H1 (cell line): ENCODE results near the gene NUMB. TPM values are rescaled to one million over a fixed set of nuclear protein-coding genes. Genes with fewer than 3 reads are reported as not detected.

Source experiments
- CTCF ChIA-PET: fragments of 300-600 bp; sonication (Branson Sonifier 250); formaldehyde crosslinking; loops from one replicate; lab custom pipeline; 2021; ENCODE audit not compliant: partially characterized antibody; lab: Charles Lee
- POLR2A ChIA-PET: fragments of 300-600 bp; sonication (Branson Sonifier 250); formaldehyde crosslinking; loops from one replicate; lab custom pipeline; 2021; ENCODE audit warnings: inconsistent platforms; ENCODE audit not compliant: partially characterized antibody; lab: Charles Lee
- DNase-seq, 2 experiments: peaks; one replicate each; pipeline versions ENCODE4 v3.0.0 to v3.0.0-alpha.2; 2010 to 2022; ENCODE audit warnings: low spot score in 2 of 2, low read depth in 1 of 2, mixed read lengths in 1 of 2
- FAIRE-seq: peaks from 2 replicates; lab custom pipeline; 2011; peaks lifted over from hg19 to GRCh38; lab: Jason Lieb, UNC
- H2AFZ ChIP-seq: 2 replicates; pipeline ENCODE4 v1.8.1; 2012; ENCODE audit warnings: low read length, inconsistent platforms
- H2AK5ac ChIP-seq: 2 replicates; pipeline ENCODE4 v1.6.1; 2013; ENCODE audit warnings: low read depth, low read length
- H2BK120ac ChIP-seq: replicated peaks from 2 replicates; pipeline ENCODE3; 2013; ENCODE audit warnings: low read depth, low read length, inconsistent platforms
- H2BK12ac ChIP-seq: 2 replicates; pipeline ENCODE4 v1.6.1; 2013; ENCODE audit warnings: low read depth, low read length
- H2BK15ac ChIP-seq: 2 replicates; pipeline ENCODE4 v1.6.1; 2013; ENCODE audit warnings: low read length
- H2BK20ac ChIP-seq: 2 replicates; pipeline ENCODE4 v1.6.1; 2013; ENCODE audit warnings: low read length
- H2BK5ac ChIP-seq: 2 replicates; pipeline ENCODE4 v1.6.1; 2013; ENCODE audit warnings: low read depth, low read length
- H3K14ac ChIP-seq: 2 replicates; pipeline ENCODE4 v1.6.1; 2013; ENCODE audit warnings: inconsistent platforms; ENCODE audit not compliant: insufficient read length
- H3K18ac ChIP-seq: 2 replicates; pipeline ENCODE4 v1.6.1; 2013; ENCODE audit warnings: low read length; ENCODE audit errors: extremely low read depth
- H3K23ac ChIP-seq: 2 replicates; pipeline ENCODE4 v1.6.1; 2013; ENCODE audit warnings: inconsistent platforms; ENCODE audit not compliant: insufficient read length
- H3K23me2 ChIP-seq: 2 replicates; pipeline ENCODE4 v1.6.1; 2013; ENCODE audit warnings: low read depth, low read length
- H3K27ac ChIP-seq: 2 replicates; pipeline ENCODE4 v1.6.1; 2011; ENCODE audit warnings: low read depth, low read length, inconsistent platforms
- H3K27me3 ChIP-seq, 4 experiments: replicated peaks in 1 of 4; 1 replicate in 1 of 4; 2 replicates in 3 of 4; pipeline versions ENCODE4 v1.6.1 to v1.8.1; 2011 to 2013; ENCODE audit warnings: low read length in 3 of 4, mild to moderate bottlenecking in 3 of 4, inconsistent platforms in 2 of 4, mixed read lengths in 2 of 4, moderate library complexity in 1 of 4; ENCODE audit not compliant: control insufficient read depth in 3 of 4, insufficient read depth in 3 of 4; ENCODE audit errors: extremely low read depth in 1 of 4
- H3K36me3 ChIP-seq, 4 experiments: 2 replicates each; pipeline versions ENCODE4 v1.6.1 to v1.8.1; 2011 to 2013; ENCODE audit warnings: mild to moderate bottlenecking in 4 of 4, low read length in 3 of 4, moderate library complexity in 2 of 4, control low read depth in 1 of 4, inconsistent platforms in 1 of 4; ENCODE audit not compliant: insufficient read depth in 4 of 4, control insufficient read depth in 2 of 4
- H3K4ac ChIP-seq: replicated peaks from 2 replicates; pipeline ENCODE3; 2013; ENCODE audit warnings: low read length, low read depth, mixed read lengths, inconsistent platforms; ENCODE audit not compliant: insufficient read length
- H3K4me1 ChIP-seq, 4 experiments: replicated peaks in 1 of 4; 1 replicate in 1 of 4; 2 replicates in 3 of 4; pipeline versions ENCODE4 v1.6.1 to v1.8.1; 2011 to 2013; ENCODE audit warnings: low read length in 3 of 4, inconsistent platforms in 2 of 4, mixed read lengths in 1 of 4; ENCODE audit not compliant: insufficient read depth in 4 of 4, control insufficient read depth in 3 of 4
- H3K4me2 ChIP-seq, 2 experiments: 2 replicates each; pipeline versions ENCODE4 v1.6.1 to v1.8.1; 2011 to 2013; ENCODE audit warnings: low read depth in 2 of 2, low read length in 2 of 2, control low read depth in 1 of 2, inconsistent platforms in 1 of 2, mild to moderate bottlenecking in 1 of 2; ENCODE audit not compliant: insufficient read depth in 1 of 2
- H3K4me3 ChIP-seq, 4 experiments: fragments of 200-600, 300-600 bp in 1 of 4; sonication (generic), shearing (Covaris generic), sonication (Bioruptor Twin) in 1 of 4; 2 replicates each; pipeline versions ENCODE4 v1.5.1 to v1.8.1; 2011 to 2016; ENCODE audit warnings: low read length in 4 of 4, low read depth in 3 of 4, control low read depth in 2 of 4, inconsistent platforms in 2 of 4, mild to moderate bottlenecking in 2 of 4, mixed read lengths in 1 of 4, moderate library complexity in 1 of 4; ENCODE audit not compliant: insufficient read depth in 2 of 4; ENCODE audit errors: extremely low read depth in 1 of 4
- H3K56ac ChIP-seq: replicated peaks from 2 replicates; pipeline ENCODE3; 2013; ENCODE audit warnings: low read depth, mild to moderate bottlenecking, mixed read lengths, low read length, inconsistent platforms; ENCODE audit not compliant: insufficient read length
- H3K79me1 ChIP-seq: 2 replicates; pipeline ENCODE4 v1.6.1; 2013; ENCODE audit warnings: low read depth, low read length, control low read depth
- H3K79me2 ChIP-seq, 2 experiments: 2 replicates each; pipeline versions ENCODE4 v1.6.1 to v1.8.1; 2012 to 2013; ENCODE audit warnings: low read length in 2 of 2, mild to moderate bottlenecking in 2 of 2, inconsistent platforms in 1 of 2; ENCODE audit not compliant: insufficient read depth in 2 of 2, control insufficient read depth in 1 of 2
- H3K9ac ChIP-seq, 4 experiments: replicated peaks in 1 of 4; 1 replicate in 1 of 4; 2 replicates in 3 of 4; pipeline versions ENCODE4 v1.6.1 to v1.8.1; 2011 to 2013; ENCODE audit warnings: low read depth in 3 of 4, low read length in 3 of 4, control low read depth in 2 of 4, mild to moderate bottlenecking in 2 of 4, moderate library complexity in 2 of 4, inconsistent platforms in 1 of 4; ENCODE audit errors: extremely low read depth in 1 of 4
- H3K9me3 ChIP-seq, 2 experiments: 2 replicates each; pipeline versions ENCODE4 v1.6.1 to v1.8.1; 2012 to 2013; ENCODE audit warnings: mild to moderate bottlenecking in 2 of 2, moderate library complexity in 2 of 2, control low read depth in 1 of 2, inconsistent platforms in 1 of 2, low read depth in 1 of 2, low read length in 1 of 2, mixed read lengths in 1 of 2; ENCODE audit not compliant: insufficient read depth in 2 of 2
- H4K20me1 ChIP-seq, 2 experiments: replicated peaks in 1 of 2; 2 replicates each; pipeline versions ENCODE3 to v1.8.1; 2011 to 2013; ENCODE audit warnings: inconsistent platforms in 2 of 2, low read length in 2 of 2, mild to moderate bottlenecking in 1 of 2; ENCODE audit not compliant: insufficient read depth in 2 of 2, control insufficient read depth in 1 of 2
- H4K5ac ChIP-seq: 2 replicates; pipeline ENCODE4 v1.6.1; 2013; ENCODE audit warnings: low read length, low read depth, mixed read lengths, inconsistent platforms; ENCODE audit not compliant: insufficient read length
- H4K8ac ChIP-seq: 2 replicates; pipeline ENCODE4 v1.8.0; 2013; ENCODE audit warnings: mild to moderate bottlenecking, moderate library complexity, low read length, inconsistent platforms; ENCODE audit not compliant: insufficient read depth; ENCODE audit errors: extremely low read depth
- H4K91ac ChIP-seq: replicated peaks from 2 replicates; pipeline ENCODE3; 2013; ENCODE audit warnings: low read length, mixed read lengths, inconsistent platforms; ENCODE audit not compliant: insufficient read length
- BACH1 ChIP-seq: IDR thresholded peaks from 2 replicates; pipeline ENCODE4 v1.6.1; 2012; ENCODE audit warnings: low read length, improper control_type of control experiment
- BCL11A ChIP-seq, 2 experiments: IDR thresholded peaks; one replicate each; pipeline ENCODE4 v1.6.1; 2011; ENCODE audit warnings: low read depth in 2 of 2, low read length in 2 of 2, mild to moderate bottlenecking in 2 of 2
- GTF2F1 ChIP-seq: IDR thresholded peaks from 2 replicates; pipeline ENCODE4 v1.6.1; 2012; ENCODE audit warnings: low read depth, low read length, improper control_type of control experiment, borderline replicate concordance
- HDAC6 ChIP-seq: IDR thresholded peaks from one replicate; pipeline ENCODE4 v1.7.1; 2012; ENCODE audit warnings: low read depth, mild to moderate bottlenecking, inconsistent platforms, low read length, moderate library complexity
- JUND ChIP-seq: IDR thresholded peaks from 2 replicates; pipeline ENCODE4 v1.6.1; 2011; ENCODE audit warnings: mild to moderate bottlenecking, improper control_type of control experiment, low read length
- KDM4A ChIP-seq: IDR thresholded peaks from one replicate; pipeline ENCODE4 v1.7.1; 2012; ENCODE audit warnings: low read depth, mild to moderate bottlenecking, moderate library complexity, low read length, inconsistent platforms; ENCODE audit not compliant: severe bottlenecking
- POLR2AphosphoS5 ChIP-seq: IDR thresholded peaks from 2 replicates; pipeline ENCODE4 v1.6.1; 2011; ENCODE audit warnings: low read depth, low read length
- RFX5 ChIP-seq: IDR thresholded peaks from 2 replicates; pipeline ENCODE4 v1.6.1; 2011; ENCODE audit warnings: low read depth, low read length, improper control_type of control experiment, borderline replicate concordance
- RNF2 ChIP-seq: fragments of 200-900, 300-1000 bp; sonication (generic); IDR thresholded peaks from 2 replicates; pipeline ENCODE4 v1.7.1; 2016; ENCODE audit warnings: borderline replicate concordance, low read depth, mild to moderate bottlenecking, antibody characterized with exemption, low read length; ENCODE audit not compliant: poor library complexity, severe bottlenecking; ENCODE audit errors: missing control alignments
- RXRA ChIP-seq: IDR thresholded peaks from 2 replicates; pipeline ENCODE4 v1.6.1; 2011; ENCODE audit warnings: low read depth, mild to moderate bottlenecking, low read length, moderate library complexity; ENCODE audit not compliant: insufficient read depth
- SIN3A ChIP-seq, 2 experiments: IDR thresholded peaks in 1 of 2; conservative IDR thresholded peaks in 1 of 2; 2 replicates each; pipeline ENCODE4 v1.6.1; 2011 to 2012; ENCODE audit warnings: low read length in 2 of 2, improper control_type of control experiment in 1 of 2, low read depth in 1 of 2, mild to moderate bottlenecking in 1 of 2
- SRF ChIP-seq: IDR thresholded peaks from 2 replicates; pipeline ENCODE4 v1.6.1; 2011; ENCODE audit warnings: mild to moderate bottlenecking, low read depth, low read length, moderate library complexity
- SUZ12 ChIP-seq: fragments of 200-600 bp; sonication (generic); IDR thresholded peaks from 2 replicates; pipeline ENCODE4 v1.6.1; 2012; ENCODE audit warnings: mild to moderate bottlenecking, inconsistent platforms, low read length, moderate library complexity, mixed read lengths
- WGBS, 2 experiments: shearing (Covaris generic) in 1 of 2; methylation state at CpG; one replicate each; pipeline versions ENCODE4 v1.1.6 to v1.1.7; 2013 to 2015; ENCODE audit warnings: low lambda C conversion rate in 2 of 2, mixed read lengths in 2 of 2, inconsistent platforms in 1 of 2, low coverage in 1 of 2, missing lambda C conversion rate in 1 of 2; ENCODE audit not compliant: insufficient replicate concordance in 2 of 2, insufficient coverage in 1 of 2, insufficient read length in 1 of 2; ENCODE audit errors: extremely low coverage in 1 of 2, missing lambda C conversion rate in 1 of 2; 5-methylcytosine and 5-hydroxymethylcytosine counted together
- polyA plus RNA-seq, 7 experiments: library from polyadenylated mRNA; depleted of rRNA in 3 of 7; stranded (reverse) in 5 of 7; unstranded in 2 of 7; fragments of >200 nt in 5 of 7; fragments of 200-250 nt in 2 of 7; gene quantifications; 1 replicate in 5 of 7; 2 replicates in 1 of 7; 4 replicates in 1 of 7; pipeline versions ENCODE4 v1.2.1 to v1.2.3, GENCODE V29; 2011 to 2013; ENCODE audit warnings: missing spikeins in 2 of 7, mixed read lengths in 2 of 7
- total RNA-seq: library from RNA; stranded (reverse); fragmentation: NEBNext Ultra II Directional; extraction: Animal tissue kit (Norgen Biotek cat#: 25700); gene quantifications from 2 replicates; pipeline ENCODE4 v1.2.1, GENCODE V29; 2021

NUMB gene
- total and polyA plus RNA-seq, 2 of the 8 experiments (the other 6 are each of a cell fraction or from before 2014, with no cell fraction given) = 54.3 to 78.1 TPM

- no peak overlapping the region for H3K27ac ChIP-seq
- no peak overlapping the region for H3K18ac ChIP-seq
- ChIA-PET POLR2A (interaction anchor here (0.6 kb wide), 1 partner anchor 16 kb away, joined by 3 read pairs; no protein-coding TSS in a partner anchor), CTCF (no interaction called here)
- no peaks in the 10 kb centered on the region for H3K79me2 ChIP-seq
- H2AK5ac ChIP-seq = no peak overlapping the region
- no peak overlapping the region for H2BK5ac ChIP-seq
- no peak overlapping the region for H2BK20ac ChIP-seq
- no peaks in the 10 kb centered on the region for H3K79me1 ChIP-seq
- no peak overlapping the region for H3K4me3 ChIP-seq
- no peak overlapping the region for H3K14ac ChIP-seq
- no peaks in the 10 kb centered on the region for H3K27me3 ChIP-seq
- H3K36me3 ChIP-seq = peaks cover 0 to 16% (median 9%) of the 10 kb centered on the region in 4 experiments; a peak in 5 of 8 replicates
- no peak overlapping the region for H3K56ac ChIP-seq
- H2BK15ac ChIP-seq = no peak overlapping the region
- no peak overlapping the region; a peak in 1 of 4 replicates for H3K4me2 ChIP-seq
- H3K9me3 ChIP-seq = no peaks in the 10 kb centered on the region
- no peak overlapping the region for H3K4ac ChIP-seq
- 92% methylated on average over 6 of the region's 6 CpGs; no CpG with 5 or more reads in 1 of the 2 experiments for WGBS, 2 experiments
- H4K5ac ChIP-seq = no peak overlapping the region
- H2BK120ac ChIP-seq = no peak overlapping the region
- H4K91ac ChIP-seq = no peak overlapping the region
- no peaks in the 10 kb centered on the region for H3K4me1 ChIP-seq
- H3K23me2 ChIP-seq = no peaks in the 10 kb centered on the region
- H2BK12ac ChIP-seq = no peak overlapping the region
- H4K20me1 ChIP-seq = peaks cover 0 to 7% of the 10 kb centered on the region in 2 experiments
- TF ChIP-seq JUND = no peak
- no peak for TF ChIP-seq SRF
- TF ChIP-seq SIN3A (conservative IDR thresholded peaks at IDR 0.05 in 1 of 2, IDR thresholded peaks at IDR 0.05 in 1 of 2; ENCODE audit: low read depth in 1 of 2, low read length in 2 of 2) = no peak
- TF ChIP-seq RXRA = no peak
- TF ChIP-seq BACH1 = no peak
- no peak for TF ChIP-seq GTF2F1
- no peak for TF ChIP-seq SUZ12
- no peak for TF ChIP-seq HDAC6
- TF ChIP-seq BCL11A (IDR thresholded peaks at IDR 0.05; ENCODE audit: low read depth in 2 of 2, low read length in 2 of 2) = no peak
- TF ChIP-seq KDM4A = no peak
- no peak for TF ChIP-seq RNF2
- no peak for TF ChIP-seq RFX5
- no peak for TF ChIP-seq POLR2AphosphoS5
- no peak overlapping the region; the same call in 1 of the 2 replicates for H4K8ac ChIP-seq
- H3K9ac ChIP-seq = no peak overlapping the region
- no peak overlapping the region for H3K23ac ChIP-seq
- H2AFZ ChIP-seq = no peak overlapping the region
- no peak for FAIRE-seq
- no peak for DNase-seq
Measured at GRCh38 chr14:73255005-73255400, 203.3 kb downstream of the NUMB start.
